Uterus (tissue), 4 donors: Measurements from ENCODE around the gene EIF1. TPM values are rescaled to one million over a fixed set of nuclear protein-coding genes. Genes with fewer than 3 reads are reported as not detected.

Experiments used
- DNase-seq, 2 donors: peaks; one replicate each; pipeline ENCODE4 v3.0.0-alpha.2; 2019 to 2020
- H3K27ac ChIP-seq, 2 donors: fragments of 200-600 bp; sonication (generic); 1 replicate in 1 of 2; 2 replicates in 1 of 2; pipeline ENCODE4 v1.5.1; 2016 to 2018
- H3K27me3 ChIP-seq, 2 donors: fragments of 200-600 bp; sonication (generic); one replicate each; pipeline ENCODE4 v1.5.1; 2018 to 2019; ENCODE audit warnings: control low read depth in 1 of 2
- H3K36me3 ChIP-seq, 2 donors: fragments of 200-600 bp; sonication (generic); one replicate each; pipeline ENCODE4 v1.5.1; 2019; ENCODE audit warnings: control low read depth in 1 of 2
- H3K4me1 ChIP-seq, 2 donors: fragments of 200-600 bp; sonication (generic); one replicate each; pipeline ENCODE4 v1.5.1; 2018 to 2019; ENCODE audit warnings: control low read depth in 1 of 2
- H3K4me3 ChIP-seq, 2 donors: fragments of 200-600 bp; sonication (generic); 1 replicate in 1 of 2; 2 replicates in 1 of 2; pipeline ENCODE4 v1.5.1; 2018 to 2019; ENCODE audit warnings: mild to moderate bottlenecking in 1 of 2
- H3K9me3 ChIP-seq, 2 donors: fragments of 200-600 bp; sonication (generic); one replicate each; pipeline ENCODE4 v1.5.1; 2019; ENCODE audit warnings: control low read depth in 1 of 2
- CTCF ChIP-seq, 4 experiments: fragments of 200-600 bp in 2 of 4; fragments of 450-650 bp in 2 of 4; sonication (generic) in 2 of 4; IDR thresholded peaks; one replicate each; pipeline ENCODE4 v1.5.1; 2016 to 2019; ENCODE audit warnings: antibody characterized with exemption in 4 of 4, mild to moderate bottlenecking in 2 of 4, moderate library complexity in 1 of 4
- POLR2A ChIP-seq, 2 donors: fragments of 450-650 bp; IDR thresholded peaks; one replicate each; pipeline ENCODE4 v1.6.1; 2016; ENCODE audit warnings: antibody characterized with exemption in 2 of 2, mild to moderate bottlenecking in 1 of 2, moderate library complexity in 1 of 2
- intact Hi-C: fragments of 100-400 bp; cut with DNase I; formaldehyde crosslinking; loops from one replicate; pipeline ENCODE4 v1.15.1; 2023; ENCODE audit warnings: low total_unique reads
- total RNA-seq, 4 donors: library from RNA; depleted of rRNA in 3 of 4; stranded (reverse); fragments of >200 nt in 3 of 4; gene quantifications; one replicate each; pipeline versions ENCODE4 v1.1.0 to v1.2.4, GENCODE V29; 2014 to 2023
- donor health status: DM: yes; HTN: yes; CAD: no.

EIF1 gene
- total RNA-seq, 4 donors from 2014 or later: 83.5 to 796 (median 199) TPM

GRCh38 chr17:41642252-41643156 lies 46.2 kb upstream of the EIF1 start:
- TF ChIP-seq POLR2A (IDR thresholded peaks at IDR 0.05): no peak
- TF ChIP-seq CTCF (IDR thresholded peaks at IDR 0.05): no peak
- Histone ChIP-seq H3K36me3 (no peaks in the 10 kb centered on the region), H3K27me3 (no peaks in the 10 kb centered on the region), H3K27ac (no peak overlapping the region), H3K9me3 (no peaks in the 10 kb centered on the region), H3K4me1 (no peaks in the 10 kb centered on the region), H3K4me3 (no peak overlapping the region)
- no peak for DNase-seq
- intact Hi-C loops: loop anchor here (10.0 kb wide), 1 partner anchor 788 kb away; no protein-coding TSS in a partner anchor

- Histone ChIP-seq H3K4me3 (no peak overlapping the region), H3K27me3 (no peaks in the 10 kb centered on the region), H3K27ac (no peak overlapping the region), H3K36me3 (no peaks in the 10 kb centered on the region), H3K9me3 (no peaks in the 10 kb centered on the region), H3K4me1 (no peaks in the 10 kb centered on the region)
- TF ChIP-seq CTCF (IDR thresholded peaks at IDR 0.05): no peak
- no peak for TF ChIP-seq POLR2A (IDR thresholded peaks at IDR 0.05)
- intact Hi-C loops: loop anchor here (5.0 to 10.0 kb wide), 2 partner anchors 95 to 792 kb away; no protein-coding TSS in a partner anchor
- DNase-seq: no peak
Observed at GRCh38 chr17:41647038-41647813, 41.5 kb upstream of the EIF1 start.

- Histone ChIP-seq H3K27me3 (no peaks in the 10 kb centered on the region), H3K9me3 (no peaks in the 10 kb centered on the region), H3K4me1 (no peaks in the 10 kb centered on the region), H3K27ac (peak overlapping the region; percentile 69 to 70), H3K4me3 (peak overlapping the region; percentile 17 to 30), H3K36me3 (no peaks in the 10 kb centered on the region)
- TF ChIP-seq CTCF (IDR thresholded peaks at IDR 0.05) (peak; percentile 93 to 96 (median 94)), POLR2A (IDR thresholded peaks at IDR 0.05) (peak in 1 of 2 donors; percentile 12)
- intact Hi-C loops: loop anchor here (5.0 to 10.0 kb wide), 2 partner anchors 96 to 793 kb away; no protein-coding TSS in a partner anchor
- peak; percentile 88 for DNase-seq
Observed at GRCh38 chr17:41647940-41648410, 40.7 kb upstream of the EIF1 start.

GRCh38 chr17:41648411-41649195 lies 40.1 kb upstream of the EIF1 start:
- H3K4me1 ChIP-seq: no peaks in the 10 kb centered on the region
- H3K27ac ChIP-seq: peak overlapping the region; percentile 69 to 70
- peak overlapping the region; percentile 17 to 30 for H3K4me3 ChIP-seq
- TF ChIP-seq CTCF (IDR thresholded peaks at IDR 0.05) (peak; percentile 91 to 94 (median 92)), POLR2A (IDR thresholded peaks at IDR 0.05) (peak in 1 of 2 donors; percentile 9)
- peak; percentile 82 to 85 for DNase-seq
- intact Hi-C loops: loop anchor here (5.0 to 10.0 kb wide), 2 partner anchors 96 to 794 kb away; no protein-coding TSS in a partner anchor
- no peaks in the 10 kb centered on the region for H3K27me3 ChIP-seq
- no peaks in the 10 kb centered on the region for H3K36me3 ChIP-seq
- no peaks in the 10 kb centered on the region for H3K9me3 ChIP-seq
